HepG2 (cell line): ENCODE data around the gene PTTG1IP2.

Source experiments
- GABPB1 ChIP-seq: IDR thresholded peaks from 2 replicates; pipeline ENCODE4 v1.6.1; 2016; ENCODE audit warnings: mild to moderate bottlenecking, missing genetic modification reagents, moderate library complexity, missing compliant biosample characterization
- MIER2 ChIP-seq: IDR thresholded peaks from 2 replicates; pipeline ENCODE4 v1.6.1; 2016; ENCODE audit warnings: missing biosample characterization, missing genetic modification reagents
- POLR2A ChIP-seq, 2 experiments: IDR thresholded peaks; 2 replicates each; pipeline ENCODE4 v1.6.1; 2011; ENCODE audit warnings: low read depth in 2 of 2, low read length in 2 of 2, mild to moderate bottlenecking in 1 of 2, moderate library complexity in 1 of 2; ENCODE audit not compliant: insufficient read depth in 1 of 2
- POLR2AphosphoS2 ChIP-seq: IDR thresholded peaks from 2 replicates; pipeline ENCODE4 v1.6.1; 2011; ENCODE audit warnings: low read depth, low read length, improper control_type of control experiment
- POLR2AphosphoS5 ChIP-seq: IDR thresholded peaks from 2 replicates; pipeline ENCODE4 v1.6.1; 2012; ENCODE audit warnings: low read depth, low read length
- SP2 ChIP-seq: sonication (generic); formaldehyde crosslinking; IDR thresholded peaks from 2 replicates; pipeline ENCODE4 v1.5.1; 2020; ENCODE audit warnings: mild to moderate bottlenecking, missing genetic modification reagents
- ZNF468 ChIP-seq: sonication (generic); formaldehyde crosslinking; IDR thresholded peaks from 2 replicates; pipeline ENCODE4 v1.8.0; 2022; ENCODE audit warnings: mild to moderate bottlenecking, moderate library complexity, missing genetic modification reagents
- TF ChIP-seq, protein P1 (sequence below): sonication (generic); formaldehyde crosslinking; IDR thresholded peaks from 2 replicates; pipeline ENCODE4 v1.5.0; 2020; ENCODE audit warnings: mild to moderate bottlenecking, missing genetic modification reagents, moderate library complexity

DNA sequence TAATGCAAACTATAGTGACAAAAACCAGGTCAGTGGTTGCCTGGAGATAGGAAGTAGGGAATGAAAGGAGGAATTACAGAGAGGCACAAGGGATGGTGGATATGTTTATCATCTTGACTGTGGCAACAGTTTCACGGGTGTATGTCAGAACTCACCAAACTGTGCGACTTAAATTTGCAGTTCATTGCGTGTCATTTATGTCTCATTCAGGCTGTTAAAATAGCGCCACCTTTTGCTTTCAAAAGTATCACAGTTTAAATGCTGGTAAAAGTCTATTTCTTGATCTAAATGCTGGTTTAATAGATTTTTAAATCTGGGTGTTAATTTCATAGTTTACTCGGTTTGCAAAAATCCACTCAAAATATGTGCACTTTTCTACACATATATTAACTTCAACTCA, 51.0 kb downstream of the PTTG1IP2 start:
- no peak for TF ChIP-seq POLR2AphosphoS2
- no peak for TF ChIP-seq GABPB1
- TF ChIP-seq, protein P1, sequence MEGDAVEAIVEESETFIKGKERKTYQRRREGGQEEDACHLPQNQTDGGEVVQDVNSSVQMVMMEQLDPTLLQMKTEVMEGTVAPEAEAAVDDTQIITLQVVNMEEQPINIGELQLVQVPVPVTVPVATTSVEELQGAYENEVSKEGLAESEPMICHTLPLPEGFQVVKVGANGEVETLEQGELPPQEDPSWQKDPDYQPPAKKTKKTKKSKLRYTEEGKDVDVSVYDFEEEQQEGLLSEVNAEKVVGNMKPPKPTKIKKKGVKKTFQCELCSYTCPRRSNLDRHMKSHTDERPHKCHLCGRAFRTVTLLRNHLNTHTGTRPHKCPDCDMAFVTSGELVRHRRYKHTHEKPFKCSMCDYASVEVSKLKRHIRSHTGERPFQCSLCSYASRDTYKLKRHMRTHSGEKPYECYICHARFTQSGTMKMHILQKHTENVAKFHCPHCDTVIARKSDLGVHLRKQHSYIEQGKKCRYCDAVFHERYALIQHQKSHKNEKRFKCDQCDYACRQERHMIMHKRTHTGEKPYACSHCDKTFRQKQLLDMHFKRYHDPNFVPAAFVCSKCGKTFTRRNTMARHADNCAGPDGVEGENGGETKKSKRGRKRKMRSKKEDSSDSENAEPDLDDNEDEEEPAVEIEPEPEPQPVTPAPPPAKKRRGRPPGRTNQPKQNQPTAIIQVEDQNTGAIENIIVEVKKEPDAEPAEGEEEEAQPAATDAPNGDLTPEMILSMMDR (CRISPR knock-in tag), result 0 out of 2 replicates have a peak, but pooled peaks have one; percentile 25
- no peak for TF ChIP-seq SP2
- TF ChIP-seq POLR2AphosphoS5, result no peak
- TF ChIP-seq MIER2 (CRISPR knock-in tag), result no peak
- TF ChIP-seq POLR2A (IDR thresholded peaks at IDR 0.05; ENCODE audit: insufficient read depth in 1 of 2, low read depth in 2 of 2, low read length in 2 of 2), result no peak
- TF ChIP-seq ZNF468 (CRISPR knock-in tag), result no peak
